ENCODE data around the gene GRIK5. TPM values are rescaled to one million over a fixed set of nuclear protein-coding genes. Genes with fewer than 3 reads are reported as not detected.
A peak's percentile ranks its signal among the peaks of the same experiment; 100 is the strongest.
"Not testable (repeated sequence)": the region's sequence is repeated elsewhere in the genome, so short reads cannot be mapped to it uniquely, and the experiment has no call there.

The GRIK5 gene
- total RNA-seq, 1 donor: 0.18 TPM

DNA sequence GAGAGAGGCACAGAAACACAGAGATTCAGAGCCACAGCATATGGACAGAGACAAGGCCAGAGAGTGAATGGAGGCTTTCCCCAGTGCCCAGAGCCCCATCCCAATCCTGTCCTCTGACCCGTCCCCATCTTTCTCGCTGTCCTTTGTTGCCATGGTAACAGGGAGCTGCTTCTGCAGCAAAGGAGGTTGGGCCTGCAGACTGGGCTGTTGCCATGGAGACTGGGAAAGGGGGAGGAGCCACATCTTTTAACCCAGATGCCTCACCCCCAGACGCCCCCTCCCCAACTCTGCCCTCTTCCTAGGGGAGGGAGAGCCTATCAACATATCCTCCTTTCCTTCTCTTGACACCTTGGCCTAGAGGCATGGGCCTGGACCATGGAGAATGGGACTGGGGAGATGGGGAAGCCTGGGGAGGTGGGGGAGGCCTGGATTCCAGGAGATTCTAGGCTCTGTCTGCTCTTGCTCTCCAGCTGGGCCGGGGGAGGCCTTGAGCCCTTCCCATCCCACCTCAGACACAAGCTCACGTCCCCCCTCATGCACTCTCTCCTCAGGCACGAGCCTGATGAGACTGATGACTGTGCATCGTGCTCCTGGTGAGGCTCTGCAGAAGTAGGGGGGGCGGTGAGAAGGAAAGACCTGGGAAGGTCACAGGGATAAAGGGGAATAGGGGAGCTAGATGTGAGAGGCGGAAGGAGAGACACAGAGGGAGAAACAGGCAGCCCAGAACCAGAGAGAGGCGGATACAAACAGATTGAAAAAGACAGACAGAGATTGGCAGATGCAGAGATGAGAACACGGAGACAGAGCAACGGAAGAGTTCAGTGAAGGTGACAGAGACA, 73.8 kb downstream of the GRIK5 start:
- no peak for DNase-seq (ENCODE audit: low read depth)
- TF ChIP-seq, protein P1, sequence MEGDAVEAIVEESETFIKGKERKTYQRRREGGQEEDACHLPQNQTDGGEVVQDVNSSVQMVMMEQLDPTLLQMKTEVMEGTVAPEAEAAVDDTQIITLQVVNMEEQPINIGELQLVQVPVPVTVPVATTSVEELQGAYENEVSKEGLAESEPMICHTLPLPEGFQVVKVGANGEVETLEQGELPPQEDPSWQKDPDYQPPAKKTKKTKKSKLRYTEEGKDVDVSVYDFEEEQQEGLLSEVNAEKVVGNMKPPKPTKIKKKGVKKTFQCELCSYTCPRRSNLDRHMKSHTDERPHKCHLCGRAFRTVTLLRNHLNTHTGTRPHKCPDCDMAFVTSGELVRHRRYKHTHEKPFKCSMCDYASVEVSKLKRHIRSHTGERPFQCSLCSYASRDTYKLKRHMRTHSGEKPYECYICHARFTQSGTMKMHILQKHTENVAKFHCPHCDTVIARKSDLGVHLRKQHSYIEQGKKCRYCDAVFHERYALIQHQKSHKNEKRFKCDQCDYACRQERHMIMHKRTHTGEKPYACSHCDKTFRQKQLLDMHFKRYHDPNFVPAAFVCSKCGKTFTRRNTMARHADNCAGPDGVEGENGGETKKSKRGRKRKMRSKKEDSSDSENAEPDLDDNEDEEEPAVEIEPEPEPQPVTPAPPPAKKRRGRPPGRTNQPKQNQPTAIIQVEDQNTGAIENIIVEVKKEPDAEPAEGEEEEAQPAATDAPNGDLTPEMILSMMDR (IDR thresholded peaks at IDR 0.05; ENCODE audit: insufficient read depth, low read length): no peak
- H3K4me3 ChIP-seq (ENCODE audit: low read depth, low read length): no peak overlapping the region

DNA sequence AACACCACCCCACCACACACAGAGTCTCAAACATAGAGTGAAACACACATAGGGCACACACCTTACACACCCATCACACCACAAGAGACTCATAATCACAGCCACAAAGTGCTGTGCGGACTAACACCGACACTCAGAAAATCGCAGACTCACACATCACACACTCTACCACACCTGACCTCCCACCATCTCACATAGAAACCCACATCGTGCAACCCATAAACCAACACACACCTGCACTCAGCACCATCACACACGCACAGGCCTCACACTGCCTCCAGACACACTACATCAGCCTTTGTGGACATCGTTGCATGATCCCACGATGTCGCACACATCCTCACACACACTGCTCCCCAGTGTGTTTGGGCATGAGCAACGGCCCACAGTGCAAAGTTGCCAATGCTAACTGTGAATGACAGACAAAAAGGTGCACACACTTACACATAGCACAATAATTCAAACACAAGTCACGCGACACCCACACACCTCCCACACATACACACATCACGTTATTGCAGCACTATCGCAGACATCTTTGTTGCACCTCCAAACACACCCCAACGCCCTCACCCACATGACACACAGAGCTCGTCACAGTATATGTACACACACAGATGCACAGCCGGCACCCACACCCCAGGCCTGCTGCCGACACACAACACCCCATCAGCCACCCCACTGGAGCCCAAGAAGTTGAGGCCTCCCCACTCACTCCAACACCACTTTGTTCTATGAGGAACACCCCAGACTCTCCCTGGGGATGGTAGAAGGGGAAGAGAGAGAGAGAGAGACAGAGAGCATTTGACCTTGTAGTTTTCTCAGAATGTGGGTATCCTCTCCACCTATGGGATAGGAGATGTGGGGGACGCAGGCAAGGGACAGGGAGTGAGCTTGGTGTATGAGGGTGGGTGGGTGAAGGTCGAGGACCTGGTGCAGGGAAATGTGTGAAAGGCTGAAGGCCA, 74.7 kb downstream of the GRIK5 start:
- TF ChIP-seq, protein P1 (IDR thresholded peaks at IDR 0.05; ENCODE audit: insufficient read depth, low read length): no peak
- H3K4me3 ChIP-seq (ENCODE audit: low read depth, low read length): no peak overlapping the region
- no peak for DNase-seq (ENCODE audit: low read depth)

DNA sequence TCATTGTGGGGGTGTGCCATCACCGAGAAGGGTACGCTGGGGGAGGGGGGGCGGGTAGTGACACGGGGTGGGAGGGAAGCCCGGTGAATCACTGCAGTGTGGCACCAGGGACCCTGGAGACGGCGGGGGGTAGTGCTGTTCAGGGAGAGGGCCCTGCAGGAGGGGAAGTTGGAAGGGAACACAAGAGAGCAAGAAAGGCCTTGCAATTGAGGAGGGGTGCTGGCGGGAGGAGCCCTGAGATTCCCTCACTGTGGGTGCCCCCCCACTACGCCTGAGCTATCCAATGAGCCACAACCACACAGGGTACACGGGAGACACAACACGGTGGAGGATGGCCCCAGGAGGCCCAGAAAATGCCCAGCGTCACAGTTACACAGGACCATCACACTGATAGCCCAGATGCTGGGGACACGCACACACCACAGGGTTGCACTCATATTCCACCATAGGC, 75.5 kb downstream of the GRIK5 start:
- DNase-seq (ENCODE audit: low read depth): no peak
- no peak overlapping the region for H3K4me3 ChIP-seq (ENCODE audit: low read depth, low read length)
- TF ChIP-seq, protein P1 (IDR thresholded peaks at IDR 0.05; ENCODE audit: insufficient read depth, low read length): no peak

DNA sequence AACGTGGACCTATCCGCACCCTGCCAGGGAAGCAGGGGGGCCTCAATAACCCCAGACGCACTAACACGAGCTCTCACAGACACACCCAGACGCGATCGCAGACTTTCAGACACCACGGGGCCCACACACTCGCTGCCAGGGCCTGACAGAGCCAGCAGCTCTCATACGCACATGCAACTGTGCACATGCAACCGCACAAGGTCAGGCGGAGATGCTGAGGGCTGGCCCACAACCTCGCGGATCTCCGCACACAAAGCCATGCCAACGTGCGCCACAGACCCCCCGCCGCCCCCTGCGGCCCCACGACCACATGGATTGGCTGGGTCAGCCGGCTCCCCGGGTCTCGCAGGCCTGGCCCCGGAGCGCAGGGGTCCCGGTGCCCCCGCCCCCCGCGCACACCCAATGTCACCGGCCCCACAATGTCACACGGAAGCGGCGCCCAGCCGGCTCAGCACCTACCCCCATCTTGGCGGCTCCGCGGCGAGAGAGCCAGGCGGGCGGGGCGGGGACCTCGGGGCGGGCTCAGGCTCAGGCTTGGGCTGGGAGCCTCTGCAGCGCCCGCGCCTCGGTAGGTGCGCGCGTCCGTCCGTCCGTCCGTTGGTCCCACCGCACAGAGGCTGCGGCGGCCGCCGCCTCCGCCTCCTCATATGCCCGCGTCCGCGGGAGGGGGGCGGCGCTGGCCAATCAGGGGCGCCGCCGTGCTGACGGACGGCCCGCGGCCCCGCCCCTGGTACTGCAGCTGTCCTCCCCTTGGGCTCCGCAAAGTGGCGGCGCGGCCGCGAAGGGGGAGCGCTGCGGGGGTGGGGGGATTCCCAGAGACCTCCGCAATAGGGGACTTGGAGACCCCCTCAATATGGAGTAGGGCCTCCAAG, 76.2 kb downstream of the GRIK5 start, which contains the start of gene ATP1A3:
Gene ATP1A3, minus strand, starts transcription at position 619 of the 872 bp plus-strand sequence. Its CDS starts 154 bp downstream, at position 465.
- DNase-seq (ENCODE audit: low read depth): peak; percentile 38
- H3K4me3 ChIP-seq (ENCODE audit: low read depth, low read length): peak within 1 kb of the TSS; percentile 39

DNA sequence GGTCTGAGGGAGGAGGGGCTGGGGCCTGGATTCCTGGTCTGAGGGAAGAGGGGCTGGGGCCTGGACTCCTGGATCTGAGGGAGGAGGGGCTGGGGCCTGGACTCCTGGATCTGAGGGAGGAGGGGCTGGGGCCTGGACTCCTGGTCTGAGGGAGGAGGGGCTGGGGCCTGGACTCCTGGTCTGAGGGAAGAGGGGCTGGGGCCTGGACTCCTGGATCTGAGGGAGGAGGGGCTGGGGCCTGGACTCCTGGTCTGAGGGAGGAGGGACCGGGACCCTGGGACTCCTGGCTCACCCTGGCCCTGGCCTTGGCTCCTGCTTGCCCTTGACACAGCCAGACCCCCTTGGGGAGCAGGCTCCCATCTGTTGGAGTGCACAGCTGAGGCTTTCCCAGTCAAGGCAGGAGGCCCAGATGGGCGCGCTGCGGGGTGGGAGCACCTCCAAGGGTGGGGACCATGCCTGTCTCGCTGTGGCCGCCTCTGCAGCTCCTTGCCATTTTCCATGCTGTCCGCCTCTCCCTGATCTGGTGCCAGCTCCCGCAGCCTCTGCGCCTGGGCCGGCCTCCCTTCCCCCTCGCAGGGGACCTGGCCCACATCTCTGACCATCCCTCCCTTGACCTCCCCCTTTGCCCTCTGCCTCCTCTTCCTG, 78.0 kb downstream of the GRIK5 start:
- DNase-seq (ENCODE audit: low read depth); H3K4me3 ChIP-seq (ENCODE audit: low read depth, low read length): not testable (repeated sequence)

More for the DNA sequence above, 76.2 kb downstream of the GRIK5 start, which contains the start of gene ATP1A3:
- TF ChIP-seq, protein P1 (IDR thresholded peaks at IDR 0.05; ENCODE audit: insufficient read depth, low read length): no peak

DNA sequence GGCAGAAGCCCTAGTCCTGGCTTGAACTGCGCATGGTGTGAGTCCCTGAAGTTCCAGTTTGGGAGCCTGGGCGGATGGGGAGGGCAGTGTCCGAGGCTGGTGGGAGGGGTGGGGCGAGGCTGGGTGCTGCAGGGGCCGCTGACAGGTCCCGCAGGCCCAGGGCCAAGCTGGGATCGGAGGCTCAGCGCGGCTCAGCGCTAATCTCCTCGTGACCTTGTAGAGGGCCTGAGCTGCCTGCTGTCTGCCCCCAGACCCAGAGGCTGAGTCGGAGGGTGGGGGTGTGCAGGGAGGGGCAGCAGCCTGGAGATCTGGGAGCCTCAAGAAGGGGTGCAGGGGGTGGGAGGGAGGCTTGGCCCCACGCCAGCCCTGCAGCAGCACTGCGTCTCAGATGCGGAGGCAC, 79.0 kb downstream of the GRIK5 start:
- TF ChIP-seq, protein P1 (IDR thresholded peaks at IDR 0.05; ENCODE audit: insufficient read depth, low read length): no peak
- no peak overlapping the region for H3K4me3 ChIP-seq (ENCODE audit: low read depth, low read length)
- no peak for DNase-seq (ENCODE audit: low read depth)
